Measurements from ENCODE around the gene SRRM4. TPM values are rescaled to one million over a fixed set of nuclear protein-coding genes. Genes with fewer than 3 reads are reported as not detected.

SRRM4 gene
- polyA plus RNA-seq, 3 donors = not detected

DNA sequence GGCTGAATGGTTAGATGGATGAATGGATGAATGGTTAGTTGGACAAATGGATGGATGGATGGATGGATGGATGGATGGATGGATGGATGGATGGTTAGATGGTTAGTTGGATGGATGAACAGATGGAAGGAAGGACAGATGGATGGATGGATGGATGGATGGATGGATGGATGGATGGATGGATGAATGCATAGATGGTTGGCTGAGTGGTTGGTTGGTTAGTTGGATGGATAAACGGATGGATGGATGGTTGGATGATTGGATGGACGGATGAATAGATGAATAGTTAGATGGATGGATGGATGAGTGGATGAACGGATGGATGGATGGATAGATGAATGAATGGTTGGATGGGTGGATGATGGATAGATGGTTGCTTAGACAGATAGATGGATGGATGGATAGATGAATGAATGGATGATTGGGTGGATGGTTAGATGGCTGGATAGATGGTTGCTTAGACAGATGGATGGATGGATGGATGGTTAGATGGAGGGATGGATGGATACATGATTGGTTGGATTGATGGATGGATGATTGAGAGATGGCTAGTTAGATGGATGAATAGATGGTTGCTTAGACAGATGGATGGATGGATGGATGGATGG, 148.6 kb downstream of the SRRM4 start:
- H3K4me3 Mint-ChIP-seq = no peak overlapping the region
- TF ChIP-seq, protein P1, sequence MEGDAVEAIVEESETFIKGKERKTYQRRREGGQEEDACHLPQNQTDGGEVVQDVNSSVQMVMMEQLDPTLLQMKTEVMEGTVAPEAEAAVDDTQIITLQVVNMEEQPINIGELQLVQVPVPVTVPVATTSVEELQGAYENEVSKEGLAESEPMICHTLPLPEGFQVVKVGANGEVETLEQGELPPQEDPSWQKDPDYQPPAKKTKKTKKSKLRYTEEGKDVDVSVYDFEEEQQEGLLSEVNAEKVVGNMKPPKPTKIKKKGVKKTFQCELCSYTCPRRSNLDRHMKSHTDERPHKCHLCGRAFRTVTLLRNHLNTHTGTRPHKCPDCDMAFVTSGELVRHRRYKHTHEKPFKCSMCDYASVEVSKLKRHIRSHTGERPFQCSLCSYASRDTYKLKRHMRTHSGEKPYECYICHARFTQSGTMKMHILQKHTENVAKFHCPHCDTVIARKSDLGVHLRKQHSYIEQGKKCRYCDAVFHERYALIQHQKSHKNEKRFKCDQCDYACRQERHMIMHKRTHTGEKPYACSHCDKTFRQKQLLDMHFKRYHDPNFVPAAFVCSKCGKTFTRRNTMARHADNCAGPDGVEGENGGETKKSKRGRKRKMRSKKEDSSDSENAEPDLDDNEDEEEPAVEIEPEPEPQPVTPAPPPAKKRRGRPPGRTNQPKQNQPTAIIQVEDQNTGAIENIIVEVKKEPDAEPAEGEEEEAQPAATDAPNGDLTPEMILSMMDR (IDR thresholded peaks at IDR 0.05) = peak; percentile 14
- no peak overlapping the region for H3K27ac ChIP-seq (ENCODE audit: low read depth in 1 of 2, low read length in 2 of 2)
- no peaks in the 10 kb centered on the region for H3K4me1 Mint-ChIP-seq
- H3K9me3 Mint-ChIP-seq = peaks cover 2 to 11% (median 6%) of the 10 kb centered on the region in 7 donors
- no peak overlapping the region for H2AFZ ChIP-seq (ENCODE audit: insufficient read depth, low read depth, low read length, poor library complexity, severe bottlenecking)
- no peaks in the 10 kb centered on the region for H3K27me3 ChIP-seq (ENCODE audit: control insufficient read depth in 2 of 2, insufficient read depth in 2 of 2, low read length in 2 of 2)
- H3K4me1 ChIP-seq (ENCODE audit: control insufficient read depth in 1 of 2, insufficient read depth in 2 of 2, low read length in 2 of 2) = no peaks in the 10 kb centered on the region
- no peaks in the 10 kb centered on the region for H4K20me1 ChIP-seq (ENCODE audit: insufficient read depth, low read length)
- no peaks in the 10 kb centered on the region for H3K36me3 Mint-ChIP-seq
- 80% methylated on average over 3 of the region's 3 CpGs for WGBS (ENCODE audit: insufficient coverage)
- DNase-seq = no peak
- H3K79me2 ChIP-seq (ENCODE audit: insufficient read depth, low read length) = no peaks in the 10 kb centered on the region
- H3K9ac ChIP-seq (ENCODE audit: insufficient read depth, low read length, poor library complexity, severe bottlenecking) = no peak overlapping the region
- H3K9me3 ChIP-seq (replicated peaks in 1 of 2; ENCODE audit: control insufficient read depth in 1 of 2, insufficient read depth in 1 of 2, low read length in 2 of 2) = no peaks in the 10 kb centered on the region
- H3K27ac Mint-ChIP-seq = no peak overlapping the region
- H3K4me3 ChIP-seq (replicated peaks in 1 of 3; ENCODE audit: low read depth in 2 of 3, low read length in 3 of 3) = no peak overlapping the region
- H3K36me3 ChIP-seq (replicated peaks in 1 of 2; ENCODE audit: control insufficient read depth in 1 of 2, insufficient read depth in 2 of 2, low read length in 2 of 2) = no peaks in the 10 kb centered on the region
- intact Hi-C loops (cut with micrococcal nuclease) = no loop called here
- peaks cover 0 to 2% (median 0%) of the 10 kb centered on the region in 3 donors for H3K27me3 Mint-ChIP-seq (ENCODE audit: low read depth in 3 of 3)
- H3K4me2 ChIP-seq (replicated peaks; ENCODE audit: extremely low read depth, low read length, poor library complexity, severe bottlenecking) = no peak overlapping the region

DNA sequence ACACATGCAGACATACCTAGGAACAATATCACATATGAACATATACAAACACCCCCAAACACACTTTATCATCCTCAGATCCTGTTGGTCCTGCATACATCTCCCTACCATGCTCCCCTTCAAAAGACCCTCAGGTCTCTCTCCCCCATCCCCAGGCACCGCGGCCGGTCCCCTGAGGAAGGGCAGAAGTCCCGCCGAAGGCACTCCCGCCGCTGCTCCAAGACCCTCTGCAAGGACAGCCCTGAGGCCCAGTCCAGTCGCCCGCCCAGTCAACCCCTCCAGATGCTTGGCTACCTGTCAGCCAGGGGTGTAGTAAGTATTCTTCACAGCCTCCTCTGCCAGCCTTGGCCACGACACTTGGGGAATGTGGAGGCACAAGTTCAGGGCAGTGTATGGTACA, 149.2 kb downstream of the SRRM4 start:
- DNase-seq = no peak
- H3K4me3 ChIP-seq (replicated peaks in 1 of 3; ENCODE audit: low read depth in 2 of 3, low read length in 3 of 3) = no peak overlapping the region
- H3K4me2 ChIP-seq (replicated peaks; ENCODE audit: extremely low read depth, low read length, poor library complexity, severe bottlenecking) = no peak overlapping the region
- intact Hi-C loops (cut with micrococcal nuclease) = no loop called here
- H3K27ac ChIP-seq (ENCODE audit: low read depth in 1 of 2, low read length in 2 of 2) = no peak overlapping the region
- no peak overlapping the region for H3K27ac Mint-ChIP-seq
- peaks cover 0 to 2% (median 2%) of the 10 kb centered on the region in 3 donors for H3K27me3 Mint-ChIP-seq (ENCODE audit: low read depth in 3 of 3)
- 100% methylated on average over 5 of the region's 10 CpGs for WGBS (ENCODE audit: insufficient coverage)
- no peaks in the 10 kb centered on the region for H3K36me3 ChIP-seq (replicated peaks in 1 of 2; ENCODE audit: control insufficient read depth in 1 of 2, insufficient read depth in 2 of 2, low read length in 2 of 2)
- no peaks in the 10 kb centered on the region for H3K9me3 ChIP-seq (replicated peaks in 1 of 2; ENCODE audit: control insufficient read depth in 1 of 2, insufficient read depth in 1 of 2, low read length in 2 of 2)
- no peaks in the 10 kb centered on the region for H4K20me1 ChIP-seq (ENCODE audit: insufficient read depth, low read length)
- no peak overlapping the region for H2AFZ ChIP-seq (ENCODE audit: insufficient read depth, low read depth, low read length, poor library complexity, severe bottlenecking)
- no peaks in the 10 kb centered on the region for H3K4me1 Mint-ChIP-seq
- no peaks in the 10 kb centered on the region for H3K79me2 ChIP-seq (ENCODE audit: insufficient read depth, low read length)
- H3K4me1 ChIP-seq (ENCODE audit: control insufficient read depth in 1 of 2, insufficient read depth in 2 of 2, low read length in 2 of 2) = no peaks in the 10 kb centered on the region
- no peaks in the 10 kb centered on the region for H3K27me3 ChIP-seq (ENCODE audit: control insufficient read depth in 2 of 2, insufficient read depth in 2 of 2, low read length in 2 of 2)
- no peaks in the 10 kb centered on the region for H3K36me3 Mint-ChIP-seq
- no peak overlapping the region for H3K9ac ChIP-seq (ENCODE audit: insufficient read depth, low read length, poor library complexity, severe bottlenecking)
- TF ChIP-seq, protein P1 (IDR thresholded peaks at IDR 0.05) = no peak
- H3K4me3 Mint-ChIP-seq = no peak overlapping the region
- H3K9me3 Mint-ChIP-seq = peaks cover 2 to 11% (median 6%) of the 10 kb centered on the region in 7 donors
